Stimulated activated CD4-positive, alpha-beta T cell treated with anti-CD3 and anti-CD28 coated beads, Interleukin-4, amount 100 ng/mL, for 48 hours (primary cell): Measurements from ENCODE around the gene OR51G2.
"Not testable (repeated sequence)": the region's sequence is repeated elsewhere in the genome, so short reads cannot be mapped to it uniquely, and the experiment has no call there.

Experiments used
- DNase-seq, 2 donors: peaks; one replicate each; pipeline ENCODE4 v3.0.0-alpha.2; 2020; ENCODE audit warnings: low read depth in 2 of 2

OR51G2 gene, protein sequence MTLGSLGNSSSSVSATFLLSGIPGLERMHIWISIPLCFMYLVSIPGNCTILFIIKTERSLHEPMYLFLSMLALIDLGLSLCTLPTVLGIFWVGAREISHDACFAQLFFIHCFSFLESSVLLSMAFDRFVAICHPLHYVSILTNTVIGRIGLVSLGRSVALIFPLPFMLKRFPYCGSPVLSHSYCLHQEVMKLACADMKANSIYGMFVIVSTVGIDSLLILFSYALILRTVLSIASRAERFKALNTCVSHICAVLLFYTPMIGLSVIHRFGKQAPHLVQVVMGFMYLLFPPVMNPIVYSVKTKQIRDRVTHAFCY

DNA sequence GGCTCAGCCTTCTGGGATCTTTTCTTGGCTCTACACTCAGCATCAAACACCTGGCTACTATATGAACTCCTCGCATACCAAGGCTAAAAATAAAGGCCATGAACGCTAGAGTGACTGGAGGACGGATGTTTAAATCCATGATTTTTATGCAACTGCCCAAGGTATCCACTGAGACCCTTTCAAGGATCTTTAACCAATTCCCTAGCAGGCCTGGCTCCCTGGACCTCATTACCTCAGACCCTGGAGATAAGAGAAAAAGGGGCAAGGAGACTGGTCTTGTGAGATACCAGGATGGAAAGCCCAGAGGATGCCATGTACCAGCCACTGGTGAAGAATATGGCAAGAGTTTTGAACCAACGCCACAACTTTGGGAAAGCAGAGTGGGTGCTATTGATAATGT, at the start of gene OR51G2:
TSS of gene OR51G2 (minus strand) at position 101 of the 400 bp plus-strand sequence. CDS start 3,687 bp downstream, outside the sequence.
- no peak for DNase-seq

DNA sequence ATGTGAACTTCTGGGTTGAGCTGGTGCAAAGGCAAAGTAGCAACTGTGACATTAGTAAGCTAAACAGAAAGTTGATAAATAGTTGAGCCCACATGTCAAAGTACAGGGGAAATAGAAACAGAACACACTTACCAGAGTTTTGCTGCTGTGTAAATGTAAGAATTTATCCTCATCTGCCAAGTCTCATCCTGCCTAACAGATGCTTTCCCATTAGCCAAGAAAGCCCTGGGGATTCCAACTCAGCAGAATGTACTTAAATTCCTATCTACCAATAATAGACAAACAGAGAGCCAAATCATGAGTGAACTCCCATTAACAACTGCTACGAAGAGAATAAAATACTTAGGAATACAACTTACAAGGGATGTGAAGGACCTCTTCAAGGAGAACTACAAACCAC, 43.7 kb upstream of the OR51G2 start:
- no peak for DNase-seq

DNA sequence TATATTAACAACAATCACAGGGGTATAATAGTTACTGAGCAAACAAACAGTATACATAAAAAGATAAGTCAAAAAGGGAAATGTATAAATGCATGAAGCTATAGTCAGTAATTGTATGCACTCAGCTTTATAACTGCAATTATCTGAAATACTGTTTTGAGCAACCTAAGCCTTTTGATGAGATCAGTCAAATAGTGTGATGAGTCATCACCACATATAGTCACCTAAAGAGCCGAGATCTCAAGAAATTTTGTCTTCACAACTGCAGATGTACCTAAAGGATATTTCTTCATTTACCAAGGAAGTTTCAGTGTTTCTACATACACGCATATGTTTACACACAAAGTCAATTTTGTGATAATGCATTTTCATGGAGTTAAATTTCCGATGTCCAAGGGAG, 41.7 kb upstream of the OR51G2 start:
- no peak for DNase-seq

DNA sequence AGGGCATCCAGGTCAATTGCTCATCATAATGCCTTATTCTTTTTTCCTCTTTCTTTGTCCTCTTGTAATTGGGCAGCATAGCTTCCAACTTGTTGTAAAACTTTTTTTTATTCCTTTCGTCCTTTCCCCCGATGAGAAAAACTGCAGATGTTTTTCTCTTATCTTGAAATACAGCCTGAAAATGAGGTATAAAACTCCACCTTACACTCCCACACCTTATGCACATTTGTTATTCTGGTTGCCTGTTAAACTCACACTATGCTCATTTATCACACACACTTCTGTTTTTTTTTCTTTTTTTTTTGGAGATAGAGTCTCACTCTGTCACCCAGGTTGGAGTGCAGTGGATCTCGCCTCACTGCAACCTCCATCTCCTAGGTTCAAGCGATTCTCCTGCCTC, 38.2 kb upstream of the OR51G2 start:
- no peak for DNase-seq

DNA sequence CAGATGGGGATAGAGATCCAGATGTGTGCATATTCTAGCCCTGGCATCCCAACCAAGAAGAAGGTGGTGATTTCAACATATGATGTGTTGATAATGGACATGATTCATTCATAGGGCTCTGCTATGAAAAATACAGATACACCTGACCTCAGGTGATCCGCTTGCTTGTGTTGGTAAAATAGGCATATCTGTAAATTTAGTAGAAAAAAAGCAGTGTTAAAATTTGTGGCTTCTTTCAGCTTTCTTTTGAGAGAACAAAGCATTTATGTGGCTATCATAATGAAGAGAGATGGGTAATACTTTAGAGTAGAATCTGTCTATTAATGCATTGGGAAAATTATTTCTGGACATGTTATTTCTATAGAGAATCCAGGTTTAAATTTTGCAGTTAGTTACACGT, 36.5 kb upstream of the OR51G2 start, which contains the start of gene OR51A2:
TSS of gene OR51A2 (minus strand) at position 101 of the 400 bp plus-strand sequence. CDS start at position 101, 0 bp downstream.
- not testable (repeated sequence) for DNase-seq

DNA sequence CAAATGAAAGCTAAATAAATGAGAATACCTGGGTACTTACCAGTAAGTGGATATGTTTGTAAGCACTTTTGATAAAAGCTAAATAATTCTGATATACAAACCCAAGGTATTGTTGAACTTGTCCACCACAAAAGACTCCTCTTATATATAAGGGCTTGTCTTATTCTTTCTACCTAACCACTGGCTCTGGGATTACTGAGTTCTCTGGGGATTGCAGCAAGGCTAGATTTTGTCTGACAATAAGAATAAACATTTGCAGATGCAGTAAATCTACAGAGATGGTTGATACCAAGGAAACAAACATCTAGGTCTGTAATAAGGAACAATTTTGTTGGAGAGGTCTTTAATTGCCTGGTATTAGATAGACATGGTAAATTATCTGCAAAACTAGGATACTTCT, 28.4 kb upstream of the OR51G2 start, which contains the start of gene OR51A4:
TSS of gene OR51A4 (minus strand) at position 101 of the 400 bp plus-strand sequence. CDS start 505 bp downstream, outside the sequence.
- no peak for DNase-seq

DNA sequence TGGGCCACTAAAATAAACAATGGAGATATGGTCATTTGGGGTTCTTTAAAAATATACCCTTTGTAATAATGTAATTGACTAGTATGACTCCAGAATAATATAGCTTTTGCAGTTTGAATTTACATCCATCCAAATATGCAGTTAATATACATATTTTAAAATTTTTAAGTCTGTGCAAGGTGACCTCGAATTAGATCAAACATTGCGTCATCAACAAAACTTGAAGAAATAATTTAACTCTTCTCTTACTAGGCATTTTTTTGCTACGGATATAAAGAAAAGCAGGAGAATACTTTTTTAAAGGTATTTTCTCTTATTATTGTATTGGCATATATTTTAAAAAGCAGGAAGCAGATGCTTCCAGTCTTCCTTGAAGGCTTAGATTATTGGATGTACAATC, 17.6 kb upstream of the OR51G2 start:
- DNase-seq = no peak

DNA sequence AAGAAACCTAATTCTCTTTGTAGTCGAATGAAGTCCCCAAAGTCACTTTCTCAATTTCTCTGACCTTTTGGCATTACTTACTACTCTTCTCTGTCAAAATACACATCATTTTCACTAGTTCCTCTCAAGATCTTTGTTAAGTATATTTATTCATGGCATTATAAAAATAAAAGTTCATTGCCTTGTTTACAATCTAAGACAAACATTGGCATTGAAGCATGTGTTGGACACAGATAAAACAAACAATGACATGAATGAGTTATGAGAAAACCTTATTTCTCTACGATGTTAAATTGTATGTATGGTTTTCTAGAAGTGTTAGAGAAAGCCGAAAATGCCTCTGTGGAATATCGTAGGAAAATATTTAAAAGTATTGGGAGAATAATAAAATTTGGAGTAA, 13.6 kb upstream of the OR51G2 start:
- DNase-seq = no peak

DNA sequence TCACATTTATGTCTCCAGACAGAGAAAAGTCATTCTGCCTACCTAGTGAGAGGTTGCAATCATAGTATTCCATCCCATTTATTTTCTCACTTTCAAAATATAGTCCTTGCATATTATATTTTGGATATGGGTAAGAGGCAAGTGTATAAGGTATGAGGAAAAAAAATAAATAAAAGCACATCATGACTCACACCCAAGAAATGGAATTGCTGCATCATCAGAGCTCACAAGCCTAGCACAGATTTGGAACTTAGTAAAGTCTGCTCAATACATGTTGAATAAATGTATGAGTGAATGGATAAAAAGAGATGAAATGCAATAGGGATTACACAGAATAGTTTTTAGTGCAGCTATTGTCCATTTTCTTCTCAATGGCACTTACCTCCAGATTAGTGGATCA, 7.5 kb upstream of the OR51G2 start:
- no peak for DNase-seq

DNA sequence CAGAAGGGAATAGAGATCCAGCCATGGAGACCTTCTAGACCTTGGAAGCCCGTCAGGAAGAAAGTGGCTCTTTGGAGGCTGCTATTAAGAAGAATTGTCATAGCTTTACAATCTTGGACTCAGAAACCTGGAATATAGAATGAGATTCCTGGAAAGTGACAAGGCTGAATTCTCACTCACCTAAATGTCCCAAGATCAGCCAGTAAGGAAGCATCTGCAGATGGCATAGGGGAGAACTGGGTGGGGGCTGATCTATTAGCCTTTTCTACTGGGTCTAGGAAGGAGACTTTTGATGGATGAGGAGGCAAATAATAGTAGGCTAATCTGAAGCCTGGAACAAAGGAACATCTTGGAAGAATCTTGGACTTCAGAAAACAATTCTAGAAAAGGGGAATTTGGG, 5.1 kb upstream of the OR51G2 start, which contains the start of gene OR51G1:
TSS of gene OR51G1 (minus strand) at position 101 of the 400 bp plus-strand sequence. CDS start at position 101, 0 bp downstream.
- DNase-seq = no peak

DNA sequence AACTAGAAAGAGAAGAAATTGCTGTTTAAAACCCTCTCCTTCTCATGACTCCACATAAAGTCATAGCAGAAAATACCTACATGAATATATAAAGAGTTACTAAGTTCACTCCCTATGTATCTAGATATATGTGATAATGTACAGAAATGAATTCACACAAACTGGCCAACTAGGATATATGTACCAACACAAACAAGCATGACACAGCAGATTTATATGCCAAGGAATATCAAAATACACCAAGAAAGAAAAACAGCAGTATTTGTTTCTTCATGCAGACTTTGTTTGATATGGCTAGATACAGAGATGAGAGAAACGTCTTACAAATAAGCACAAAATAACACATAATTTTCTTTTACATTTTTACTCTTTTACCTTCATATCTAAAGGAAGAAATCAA, 3.2 kb upstream of the OR51G2 start:
- DNase-seq = no peak

DNA sequence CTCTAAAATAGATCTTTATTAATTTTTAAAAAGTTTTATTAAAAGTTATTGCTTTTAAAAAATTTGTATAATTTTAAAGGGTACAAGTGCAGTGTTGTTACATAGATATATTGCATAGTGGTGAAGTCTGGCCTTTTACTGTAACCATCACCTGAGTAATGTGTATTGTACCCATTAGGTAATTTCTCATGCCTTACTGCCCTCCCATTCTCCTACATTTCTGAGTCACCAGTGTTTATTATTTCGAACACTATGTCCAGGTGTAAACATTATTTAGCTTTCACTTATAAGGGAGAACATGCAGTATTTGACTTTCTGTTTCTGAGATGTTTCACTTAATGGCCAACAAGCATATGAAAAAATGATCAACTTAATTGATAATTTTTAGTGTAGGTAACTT, 2.6 kb upstream of the OR51G2 start:
- DNase-seq = no peak

DNA sequence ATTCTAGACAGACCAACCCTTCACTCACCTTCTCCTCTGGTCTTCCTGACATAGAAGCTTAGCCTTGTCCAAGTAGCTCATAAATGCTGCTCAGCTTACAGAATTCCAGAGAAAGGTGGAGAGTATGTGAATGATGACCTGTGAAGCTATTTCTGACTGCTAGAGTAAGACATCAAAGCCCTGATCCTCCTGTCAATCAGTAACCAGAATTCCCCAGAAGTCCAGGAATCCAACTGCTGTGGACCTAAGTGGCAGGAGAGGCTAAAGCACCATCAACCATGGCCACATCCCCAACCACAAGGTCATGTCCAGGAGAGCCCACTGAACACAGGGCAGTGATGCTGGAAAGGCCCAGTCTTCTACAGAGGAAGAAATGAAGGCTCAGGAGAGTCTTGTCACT, 2.6 kb downstream of the OR51G2 start:
- DNase-seq = no peak

DNA sequence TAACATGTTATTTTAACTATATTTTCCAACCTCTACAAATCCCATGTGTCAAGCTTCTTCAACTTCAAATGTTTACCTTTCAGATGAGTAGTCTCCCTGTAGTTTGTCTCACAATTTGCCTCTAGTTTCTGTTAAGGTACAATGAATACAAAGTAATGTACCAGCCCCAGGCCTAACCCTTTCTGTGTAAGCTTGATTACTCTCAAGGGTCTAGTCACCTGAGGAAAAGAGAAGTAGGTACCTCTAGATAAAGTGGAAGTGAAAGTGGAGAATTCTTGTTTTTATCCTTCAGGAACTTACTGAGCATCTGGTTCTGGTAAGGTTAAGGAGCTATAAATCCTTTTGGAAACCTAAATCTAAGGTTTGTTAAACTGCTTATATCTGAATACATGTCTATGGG, 15.7 kb downstream of the OR51G2 start, which contains the start of gene OR51A7:
TSS of gene OR51A7 (plus strand) at position 300 of the 400 bp plus-strand sequence. CDS start 3,587 bp downstream, outside the sequence.
- no peak for DNase-seq

DNA sequence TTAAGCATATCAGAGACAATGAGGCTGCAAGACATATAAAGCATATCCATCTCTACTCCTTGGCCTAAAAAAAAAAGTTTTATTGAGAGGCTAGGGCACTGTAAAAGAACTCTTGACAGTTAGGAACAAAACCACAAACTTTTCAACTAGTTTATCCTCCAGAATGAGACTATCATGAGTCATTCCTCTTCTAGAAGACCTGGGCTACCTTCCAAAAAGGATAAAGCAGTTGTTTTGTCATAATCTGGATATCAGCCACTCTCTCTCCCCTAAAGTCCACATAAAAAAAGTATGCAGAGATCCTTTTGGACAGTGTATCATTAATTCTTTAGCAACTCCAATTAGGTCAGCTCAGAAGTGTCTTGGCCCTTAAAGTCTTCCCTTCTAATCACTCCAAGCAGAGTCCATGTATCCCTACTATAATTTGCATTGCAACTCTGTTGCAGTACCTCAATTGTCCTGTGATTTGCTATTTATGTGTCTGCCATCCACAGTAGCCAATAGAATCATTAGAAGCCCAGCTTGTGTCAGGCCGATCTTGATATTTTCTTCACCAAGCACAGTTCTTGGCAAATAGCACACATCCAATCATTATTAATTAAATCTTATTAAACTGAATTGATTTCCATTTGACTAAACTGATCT, 27.0 kb downstream of the OR51G2 start:
- DNase-seq = no peak

DNA sequence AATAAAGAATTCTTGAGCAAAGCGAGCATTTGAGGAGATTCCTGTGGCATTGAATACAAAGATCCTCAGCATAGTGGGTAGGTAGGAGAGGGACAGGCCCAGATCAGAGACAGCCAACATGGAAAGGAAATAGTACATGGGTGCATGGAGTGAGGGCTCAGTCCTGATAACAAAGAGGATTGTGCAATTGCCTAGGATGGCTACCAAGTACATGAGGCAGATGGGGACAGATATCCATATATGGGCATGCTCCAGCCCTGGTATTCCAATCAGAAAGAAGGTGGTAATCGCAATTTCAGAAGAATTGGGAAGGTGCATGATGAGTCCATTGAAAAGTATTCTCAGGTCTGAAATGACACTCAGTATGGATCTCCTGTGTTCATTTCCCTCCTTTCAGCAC, 28.9 kb downstream of the OR51G2 start:
- no peak for DNase-seq

DNA sequence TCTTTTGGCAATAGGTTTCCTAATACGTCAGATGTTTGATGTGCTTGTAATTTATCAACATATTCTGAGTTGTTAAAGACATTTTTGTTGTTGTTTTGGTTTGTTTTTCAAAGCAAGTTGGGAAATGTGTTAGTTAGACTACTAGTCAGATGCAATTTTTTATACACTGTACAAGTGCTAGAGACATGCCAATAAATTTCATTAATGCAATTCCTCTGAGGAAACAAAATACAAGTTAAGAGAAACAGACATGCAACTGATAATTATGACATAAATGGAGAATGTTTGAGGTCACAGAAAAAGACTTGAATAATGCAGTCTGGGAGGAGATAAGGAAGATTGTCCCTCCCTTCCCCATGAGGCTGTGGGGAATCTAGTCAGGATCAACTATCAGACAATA, 31.6 kb downstream of the OR51G2 start:
- no peak for DNase-seq

DNA sequence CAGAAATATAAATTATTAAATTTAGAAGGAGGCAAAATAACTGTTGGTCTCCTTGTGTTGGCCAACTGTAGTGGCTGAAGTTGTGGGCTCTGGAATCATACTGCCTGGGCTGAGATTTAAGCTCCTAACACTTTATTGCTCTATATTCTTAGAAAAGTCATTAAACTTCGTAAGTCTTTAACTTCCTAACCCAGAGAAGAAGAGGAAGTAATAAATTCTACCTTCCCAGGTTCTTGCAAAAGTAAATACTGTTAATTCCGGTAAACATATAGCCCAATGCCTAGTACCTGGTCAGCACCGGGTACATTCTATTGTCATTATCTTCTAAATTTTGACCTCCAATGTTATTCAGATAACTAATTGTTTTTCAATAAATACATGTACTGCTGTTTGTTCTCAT, 33.0 kb downstream of the OR51G2 start:
- DNase-seq = no peak

DNA sequence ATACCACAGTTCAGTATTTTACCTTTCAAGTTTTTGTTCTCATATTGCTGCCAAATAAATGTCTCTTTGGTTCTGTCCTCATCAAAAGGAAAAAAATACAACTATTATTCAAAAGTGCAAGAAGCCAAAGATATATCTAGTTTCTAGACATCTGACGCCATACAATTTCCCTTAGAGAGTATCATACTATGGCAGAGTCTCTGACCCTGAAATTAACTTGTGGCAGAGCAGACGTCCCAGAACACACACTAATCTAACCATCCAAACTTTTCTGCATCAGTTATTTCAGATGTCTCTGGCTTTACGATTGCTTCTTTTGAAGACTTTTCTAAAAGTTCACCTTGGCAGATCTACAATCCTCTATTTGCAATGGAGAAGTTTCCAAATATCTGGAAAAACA, 34.8 kb downstream of the OR51G2 start:
- no peak for DNase-seq

DNA sequence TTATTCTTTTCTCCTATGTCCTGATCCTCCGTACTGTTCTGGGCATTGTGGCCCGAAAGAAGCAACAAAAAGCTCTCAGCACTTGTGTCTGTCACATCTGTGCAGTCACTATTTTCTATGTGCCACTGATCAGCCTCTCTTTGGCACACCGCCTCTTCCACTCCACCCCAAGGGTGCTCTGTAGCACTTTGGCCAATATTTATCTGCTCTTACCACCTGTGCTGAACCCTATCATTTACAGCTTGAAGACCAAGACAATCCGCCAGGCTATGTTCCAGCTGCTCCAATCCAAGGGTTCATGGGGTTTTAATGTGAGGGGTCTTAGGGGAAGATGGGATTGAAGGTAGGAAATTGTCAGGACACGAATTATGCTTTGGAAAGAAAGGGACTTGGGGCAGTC, 36.6 kb downstream of the OR51G2 start:
- no peak for DNase-seq

DNA sequence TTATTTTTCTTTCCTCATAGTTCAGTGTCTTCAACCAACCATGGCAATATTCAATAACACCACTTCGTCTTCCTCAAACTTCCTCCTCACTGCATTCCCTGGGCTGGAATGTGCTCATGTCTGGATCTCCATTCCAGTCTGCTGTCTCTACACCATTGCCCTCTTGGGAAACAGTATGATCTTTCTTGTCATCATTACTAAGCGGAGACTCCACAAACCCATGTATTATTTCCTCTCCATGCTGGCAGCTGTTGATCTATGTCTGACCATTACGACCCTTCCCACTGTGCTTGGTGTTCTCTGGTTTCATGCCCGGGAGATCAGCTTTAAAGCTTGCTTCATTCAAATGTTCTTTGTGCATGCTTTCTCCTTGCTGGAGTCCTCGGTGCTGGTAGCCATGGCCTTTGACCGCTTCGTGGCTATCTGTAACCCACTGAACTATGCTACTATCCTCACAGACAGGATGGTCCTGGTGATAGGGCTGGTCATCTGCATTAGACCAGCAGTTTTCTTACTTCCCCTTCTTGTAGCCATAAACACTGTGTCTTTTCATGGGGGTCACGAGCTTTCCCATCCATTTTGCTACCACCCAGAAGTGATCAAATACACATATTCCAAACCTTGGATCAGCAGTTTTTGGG, 37.2 kb downstream of the OR51G2 start, which contains the start of gene OR51T1:
TSS of gene OR51T1 (plus strand) at position 41 of the 641 bp plus-strand sequence. CDS start at position 41, 0 bp downstream.
- DNase-seq = no peak

DNA sequence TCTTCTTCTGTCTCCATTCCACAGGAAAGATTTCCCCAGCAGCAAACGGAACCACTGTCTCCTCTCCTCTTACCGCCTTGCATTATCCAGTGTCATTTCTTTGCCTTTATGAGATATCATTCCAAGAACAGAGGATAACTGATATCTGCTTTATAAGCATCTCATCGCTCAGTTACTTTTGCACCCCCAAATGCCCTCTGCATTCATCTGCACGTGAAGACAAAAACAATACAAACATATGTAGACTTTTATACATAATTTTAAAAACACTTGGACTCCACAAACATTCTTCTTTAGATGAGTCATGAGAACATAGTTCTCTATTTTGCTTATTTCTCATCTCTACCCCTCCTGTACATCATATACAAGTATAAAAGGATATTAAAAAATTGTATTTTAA, 38.0 kb downstream of the OR51G2 start:
- DNase-seq = no peak
